Stimulated activated CD8-positive, alpha-beta memory T cell treated with anti-CD3 and anti-CD28 coated beads, Interleukin-7, amount 100 ng/mL, for 48 hours (primary cell): ENCODE results near the gene SLC25A41.

ENCODE experiments used
- DNase-seq, 2 donors: peaks; one replicate each; pipeline ENCODE4 v3.0.0-alpha.2; 2020; ENCODE audit warnings: low read depth in 1 of 2; ENCODE audit errors: extremely low read depth in 1 of 2

Gene SLC25A41

DNA sequence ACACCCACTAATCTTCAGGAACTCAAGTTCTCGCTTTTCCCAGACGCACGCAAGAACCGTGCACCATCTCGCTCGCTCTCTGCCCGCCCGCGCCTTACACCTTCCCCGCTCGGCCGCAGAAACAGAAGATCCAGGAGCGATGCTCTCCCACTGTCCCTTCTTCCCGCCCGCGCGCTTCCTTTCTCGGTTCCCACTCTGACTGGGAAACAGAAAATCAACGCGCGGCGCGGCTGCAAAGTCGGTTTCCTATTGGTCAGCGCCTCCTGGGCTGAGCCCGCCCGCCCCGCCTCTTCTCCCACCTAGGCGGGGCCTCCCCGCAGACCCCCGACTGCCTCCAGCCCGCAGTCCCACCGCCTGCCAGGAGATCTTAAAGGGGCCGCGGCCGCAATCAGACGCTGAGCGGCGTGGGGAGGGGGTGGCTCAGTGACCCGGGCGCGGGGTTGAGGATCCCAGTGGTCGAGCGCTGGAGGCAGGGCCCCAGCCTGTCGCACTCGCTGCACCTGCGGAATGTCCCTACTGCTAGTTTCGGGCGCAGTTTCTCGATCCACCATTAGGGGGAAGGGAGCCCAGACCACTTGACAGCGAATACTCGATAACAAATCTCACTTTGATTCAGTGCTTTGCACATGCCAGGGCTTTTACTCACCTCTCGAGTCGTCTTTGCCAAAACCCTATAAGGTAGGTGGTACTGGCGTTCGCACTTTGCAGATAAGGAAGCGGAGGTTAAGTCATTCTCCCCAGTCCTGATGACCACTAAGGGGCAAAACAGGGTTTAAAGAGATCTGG lies 26.7 kb upstream of the SLC25A41 start:
- peak; percentile 92 to 96 for DNase-seq

DNA sequence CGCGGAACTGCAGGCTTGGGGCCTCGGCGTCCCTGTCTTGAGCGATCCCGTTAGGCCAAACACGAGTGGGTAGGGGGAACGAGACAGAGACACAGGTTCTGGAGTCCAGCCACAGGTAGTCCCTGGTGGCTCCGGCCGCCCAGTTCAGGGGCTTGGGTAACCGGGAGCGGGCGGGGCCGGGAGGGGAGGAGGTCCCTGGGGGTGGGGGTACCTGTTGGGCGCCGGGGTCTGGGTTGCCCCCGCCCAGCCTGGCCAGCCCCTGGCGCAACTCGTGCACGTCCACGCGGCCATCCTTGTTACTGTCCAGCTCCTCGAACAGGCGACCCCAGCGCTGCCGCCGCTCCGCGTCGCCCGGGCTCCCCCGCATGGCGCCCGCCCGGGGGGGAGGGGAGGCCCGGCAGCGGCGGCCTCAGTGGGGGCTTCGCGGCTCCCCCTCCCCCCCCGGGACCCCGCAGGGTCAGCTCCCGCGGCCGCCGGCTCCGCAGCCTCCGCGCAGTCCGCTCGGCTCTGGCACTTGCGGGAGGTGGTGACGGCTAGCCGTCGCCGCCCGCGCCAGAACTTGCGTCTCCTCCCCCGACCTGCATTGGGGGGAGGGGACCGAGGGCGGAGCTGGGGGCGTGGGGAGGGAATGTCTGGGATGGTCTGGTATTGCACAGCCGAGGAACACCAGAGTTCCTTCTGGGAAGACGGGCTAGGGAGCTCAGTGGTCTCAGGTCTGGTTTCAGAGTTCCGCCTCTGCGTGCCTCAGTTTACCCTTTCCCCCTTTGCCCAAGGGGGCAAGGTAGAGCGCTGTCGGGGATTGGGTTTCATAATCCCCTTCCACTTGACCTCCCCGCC lies 25.9 kb upstream of the SLC25A41 start, which contains the start of gene SLC25A23:
Gene SLC25A23 (minus strand): TSS at position 531 of the 837 bp plus-strand sequence. CDS start 164 bp downstream, at position 367.
- no peak for DNase-seq

DNA sequence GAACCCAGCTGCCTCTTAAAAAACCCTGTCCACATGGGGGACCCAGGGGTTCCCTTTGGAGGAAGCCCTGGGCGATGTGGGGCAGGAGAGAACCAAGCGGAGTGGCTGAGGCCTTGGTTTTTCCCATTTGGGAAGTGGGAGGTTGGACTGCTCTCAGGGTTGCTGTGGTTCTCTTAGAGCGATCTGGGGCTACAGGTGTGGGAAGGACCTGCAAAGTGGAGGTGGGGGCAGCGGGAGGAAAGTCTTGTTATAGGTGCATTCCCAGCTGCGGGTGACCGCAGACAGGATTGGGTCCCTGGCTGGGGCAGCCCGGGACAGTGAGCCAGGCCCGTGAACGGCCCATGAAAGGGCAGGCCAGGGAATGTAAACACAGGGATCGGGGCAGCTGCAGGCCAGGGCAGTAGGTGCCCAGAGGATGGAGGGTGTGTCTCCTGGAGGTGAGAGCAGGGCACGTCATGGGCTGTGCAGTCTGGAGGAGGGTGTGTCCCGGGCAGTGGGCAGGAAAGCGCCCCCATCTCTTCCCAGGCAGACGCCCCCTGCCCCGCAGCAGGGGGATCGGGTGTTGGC lies 25.2 kb upstream of the SLC25A41 start:
- no peak for DNase-seq

DNA sequence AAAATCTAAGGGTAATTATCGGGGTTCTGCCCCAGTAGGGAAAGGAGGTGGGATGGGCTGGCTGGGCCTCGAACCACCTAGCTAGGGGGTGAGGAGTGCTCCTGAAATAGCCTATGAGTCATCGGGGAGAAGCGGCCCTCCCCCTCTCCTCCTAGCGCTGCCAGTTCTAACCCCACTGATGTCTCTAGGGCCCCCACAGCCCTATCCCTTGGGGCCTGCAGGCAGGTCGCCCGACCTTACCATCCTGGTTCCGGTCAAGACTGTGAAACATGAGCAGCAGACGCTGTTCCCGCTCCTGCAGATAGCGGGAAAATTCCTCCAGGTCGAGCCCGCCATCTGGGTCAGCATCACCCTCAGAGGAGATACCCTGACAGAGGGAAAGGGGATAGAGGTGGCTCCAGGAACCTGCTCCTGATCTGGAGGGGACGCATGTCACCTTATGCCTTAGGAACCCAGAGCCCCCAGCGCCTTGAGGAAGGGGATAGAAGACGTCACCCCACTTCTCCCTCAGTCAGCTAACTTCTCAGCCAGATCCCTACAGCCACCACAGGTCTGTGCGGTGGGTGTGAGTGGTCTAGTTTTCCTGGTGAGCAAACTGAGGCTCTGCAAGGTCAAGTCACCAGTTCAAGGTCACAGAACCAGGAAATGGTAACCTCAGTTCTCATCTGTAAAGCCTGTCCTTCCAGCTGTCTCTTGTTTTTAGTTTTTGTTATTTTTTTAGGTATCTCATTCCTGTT lies 24.6 kb upstream of the SLC25A41 start:
- no peak for DNase-seq

DNA sequence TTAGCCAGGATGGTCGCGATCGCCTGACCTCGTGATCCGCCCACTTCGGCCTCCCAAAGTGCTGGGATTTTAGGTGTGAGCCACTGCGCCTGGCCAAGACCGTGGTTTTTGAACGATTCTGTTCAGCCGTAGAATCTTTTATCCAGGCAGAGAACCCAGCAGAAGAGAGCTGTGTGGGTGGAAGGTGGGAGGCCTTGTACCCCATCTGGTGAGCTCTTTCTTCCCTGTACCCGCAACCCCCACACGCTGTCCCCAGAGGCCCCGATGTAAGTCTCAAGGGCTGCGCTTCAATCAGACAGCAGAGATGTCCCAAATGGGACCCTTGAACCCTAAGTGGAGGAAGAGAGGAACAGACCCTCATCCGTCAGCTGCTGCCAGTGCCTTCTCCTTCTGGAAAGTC lies 22.4 kb upstream of the SLC25A41 start:
- no peak for DNase-seq

DNA sequence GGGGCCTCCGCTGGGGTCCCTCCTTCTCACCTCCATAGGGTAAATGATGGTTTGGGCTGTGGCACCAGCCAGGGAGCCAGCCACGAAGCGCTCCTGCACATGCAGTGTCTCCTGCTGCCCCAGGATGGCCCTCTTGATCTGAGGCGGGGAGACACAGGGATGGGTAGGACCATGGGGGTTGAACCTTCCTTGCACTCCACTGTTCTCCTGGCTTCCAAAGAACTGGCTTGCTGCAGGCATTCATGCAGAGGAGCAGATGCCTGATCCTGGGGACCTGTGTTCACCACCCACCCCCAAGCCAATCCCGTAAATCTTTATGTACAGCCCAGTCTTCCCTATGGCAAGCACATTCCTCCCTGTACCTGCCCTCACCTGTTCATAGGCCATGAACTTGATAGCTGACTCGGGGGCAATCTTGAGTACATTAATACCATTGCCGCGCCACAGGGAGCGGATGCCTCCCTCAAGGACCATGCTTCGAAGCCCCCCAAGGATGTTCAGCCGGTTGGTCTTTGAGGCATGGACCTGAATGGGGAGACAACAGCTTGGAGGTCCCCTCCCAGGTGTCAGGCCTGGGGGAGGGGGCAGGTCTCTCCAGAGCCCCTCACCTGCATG lies 20.5 kb upstream of the SLC25A41 start:
- DNase-seq, result no peak

DNA sequence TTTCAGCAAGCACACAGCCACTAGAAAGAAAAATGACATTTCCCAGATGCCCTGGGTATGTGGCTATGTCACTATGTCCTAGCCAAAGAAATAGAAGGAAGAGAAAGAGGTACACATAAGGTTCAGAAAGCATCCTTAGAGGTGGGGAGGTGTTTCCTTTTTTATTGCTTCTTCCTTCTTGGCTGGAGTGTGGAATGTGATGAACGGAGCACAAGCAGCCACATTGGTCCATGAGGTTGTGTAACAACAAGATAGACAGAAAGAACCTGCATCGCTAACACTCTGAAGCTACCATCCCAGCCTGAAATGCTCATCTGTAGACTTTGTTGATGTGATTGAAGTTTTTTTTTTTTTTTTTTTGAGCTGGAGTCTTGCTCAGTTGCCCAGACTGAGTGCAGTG lies 19.3 kb upstream of the SLC25A41 start:
- no peak for DNase-seq

DNA sequence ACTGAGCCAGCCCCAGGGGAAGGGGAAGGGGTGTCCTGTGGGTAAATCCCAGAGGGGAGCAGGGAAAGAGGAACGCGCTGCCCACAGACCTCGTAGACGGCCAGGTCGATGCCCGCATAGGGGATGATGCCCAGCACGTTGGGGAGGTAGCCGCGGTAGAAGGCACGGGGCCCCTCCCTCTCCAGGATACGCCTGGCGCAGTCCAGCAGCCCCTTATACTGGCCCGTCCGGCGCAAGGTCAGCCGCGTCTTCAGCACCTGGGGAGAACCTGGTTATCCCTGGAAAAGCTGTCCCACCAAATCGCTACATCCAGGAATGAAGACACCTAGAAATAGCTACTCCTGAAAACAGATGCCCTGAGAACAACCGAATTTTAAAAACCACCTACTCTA lies 18.7 kb upstream of the SLC25A41 start:
- DNase-seq, result no peak

DNA sequence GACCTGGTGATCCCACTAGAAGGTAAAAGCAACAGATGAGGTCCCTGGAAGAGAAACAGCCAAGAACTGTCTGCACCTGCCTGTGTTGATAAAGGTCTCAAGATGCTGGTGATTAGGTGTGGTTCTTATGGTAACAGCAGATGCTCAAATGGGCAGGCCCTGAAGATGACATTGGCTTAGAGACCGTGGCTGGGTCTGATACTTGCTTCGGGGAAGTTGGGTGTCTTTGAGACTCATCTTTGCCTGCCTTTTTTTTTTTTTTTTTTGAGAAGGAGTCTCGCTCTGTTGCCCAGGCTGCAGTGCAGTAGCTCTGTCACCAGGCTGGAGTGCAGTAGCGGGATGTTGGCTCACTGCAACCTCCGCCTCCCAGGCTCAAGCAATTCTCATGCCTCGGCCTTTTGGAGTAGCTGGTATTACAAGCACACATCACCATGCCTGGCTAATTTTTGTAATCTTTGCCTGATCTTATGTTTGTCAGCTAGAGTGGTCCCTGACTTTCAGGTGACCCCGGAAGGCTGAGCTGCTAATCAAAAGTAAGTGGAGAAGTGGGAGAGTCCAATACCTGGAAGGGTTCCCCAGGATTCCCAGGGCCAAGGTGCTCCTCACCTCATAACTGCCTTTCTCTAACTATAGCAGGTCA lies 18.1 kb upstream of the SLC25A41 start:
- no peak for DNase-seq

DNA sequence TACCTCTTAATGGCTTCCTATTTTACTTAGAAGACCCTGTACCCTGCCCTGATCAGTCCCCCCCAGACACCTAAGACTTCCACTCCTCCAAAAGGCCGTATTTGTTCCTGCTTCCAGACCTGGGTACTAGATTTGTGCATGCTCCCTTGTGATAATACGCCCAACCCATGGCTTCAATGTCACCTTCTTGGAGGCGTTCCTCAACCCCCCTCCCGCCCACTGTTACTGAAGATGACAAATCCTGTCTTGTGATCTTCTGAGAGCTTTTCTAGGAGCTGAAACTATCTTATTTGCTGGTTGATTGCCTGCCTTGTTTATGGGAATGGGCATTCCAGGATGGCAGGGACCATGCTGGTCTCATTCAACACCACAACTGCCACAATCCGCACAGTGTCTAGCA lies 16.6 kb upstream of the SLC25A41 start:
- no peak for DNase-seq

DNA sequence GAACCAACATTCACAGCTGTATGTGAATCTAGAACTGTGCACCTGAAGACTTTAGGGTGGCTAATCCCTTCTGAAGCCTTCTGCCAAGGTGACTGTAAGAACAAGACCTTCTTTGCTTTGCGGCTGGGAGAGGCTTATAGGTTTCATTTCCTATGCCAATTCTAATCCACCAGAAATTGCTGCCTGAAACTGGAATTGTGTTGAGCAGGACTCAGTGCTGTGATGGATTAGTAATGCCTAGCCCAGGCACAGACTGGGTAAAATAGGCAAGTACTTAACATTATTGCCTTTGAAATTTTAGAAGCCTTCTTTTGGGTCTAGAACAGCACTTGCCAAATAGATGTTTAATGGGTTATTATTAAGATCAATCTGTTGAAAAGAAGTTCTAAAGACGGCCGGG lies 14.5 kb upstream of the SLC25A41 start:
- no peak for DNase-seq

DNA sequence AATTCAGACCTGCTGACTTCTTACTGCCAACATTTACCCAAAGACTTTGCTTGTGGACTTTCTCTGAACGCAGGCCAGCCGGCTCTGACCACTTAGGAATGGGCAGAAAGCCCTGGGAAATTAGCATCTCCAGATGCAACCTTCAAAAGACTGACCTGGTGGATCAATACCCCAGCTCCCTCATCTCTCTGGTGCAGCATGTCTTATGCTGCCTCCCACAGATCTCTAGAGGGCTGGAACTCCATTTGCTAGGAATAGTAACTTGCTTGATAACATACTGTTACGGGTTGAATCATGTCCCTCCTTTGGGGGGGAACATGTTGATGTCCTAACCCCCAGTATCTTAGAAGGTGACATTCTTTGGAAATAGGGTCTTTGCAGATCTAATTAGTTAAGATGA lies 12.9 kb upstream of the SLC25A41 start:
- no peak for DNase-seq

DNA sequence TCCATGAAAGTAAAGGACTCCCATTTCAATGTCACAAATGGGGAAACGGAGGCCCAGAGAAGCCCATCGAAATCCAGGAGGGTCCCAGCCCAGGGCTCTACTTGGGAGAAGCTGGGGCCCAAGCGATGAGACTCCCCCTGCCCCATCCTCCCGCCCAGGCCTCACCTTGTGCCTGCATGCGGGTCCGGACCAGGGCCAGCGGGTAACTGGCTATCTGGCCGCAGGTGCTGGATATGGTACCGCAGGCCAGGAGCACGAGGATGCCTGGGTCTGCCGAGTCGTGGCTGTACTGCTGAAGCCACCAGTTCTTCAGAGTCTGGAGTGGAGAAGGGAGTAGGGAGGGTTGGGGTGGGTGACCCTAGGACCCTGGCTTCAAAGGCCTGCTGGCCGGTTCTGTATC lies 10.4 kb upstream of the SLC25A41 start:
- no peak for DNase-seq

DNA sequence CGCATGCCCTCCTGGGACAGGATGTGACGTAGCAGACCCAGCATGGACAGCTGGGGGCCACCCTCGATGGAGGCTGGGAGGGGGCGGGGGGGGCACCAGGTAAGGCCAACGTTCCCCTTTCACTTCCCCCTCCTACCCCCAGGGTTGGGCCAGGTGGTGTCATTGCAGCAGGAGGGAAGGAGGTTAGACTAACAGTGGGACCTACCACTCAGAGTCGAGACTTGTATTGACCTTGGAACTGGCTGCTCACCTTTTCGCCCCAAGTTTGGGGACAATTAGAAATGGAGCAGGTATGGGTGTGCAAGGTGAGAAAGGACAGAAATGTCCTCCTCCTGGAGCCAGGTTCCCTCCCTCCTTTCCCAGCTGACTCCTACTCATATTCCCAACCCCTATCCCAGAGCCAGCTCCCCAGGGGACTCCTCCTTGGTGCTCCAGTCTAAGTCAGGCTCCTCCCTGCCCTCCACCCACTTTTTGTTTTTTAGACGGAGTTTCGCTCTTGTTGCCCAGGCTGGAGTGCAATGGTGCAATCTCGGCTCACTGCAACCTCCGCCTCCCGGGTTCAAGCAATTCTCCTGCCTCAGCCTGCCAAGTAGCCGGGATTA lies 8.6 kb upstream of the SLC25A41 start:
- no peak for DNase-seq

DNA sequence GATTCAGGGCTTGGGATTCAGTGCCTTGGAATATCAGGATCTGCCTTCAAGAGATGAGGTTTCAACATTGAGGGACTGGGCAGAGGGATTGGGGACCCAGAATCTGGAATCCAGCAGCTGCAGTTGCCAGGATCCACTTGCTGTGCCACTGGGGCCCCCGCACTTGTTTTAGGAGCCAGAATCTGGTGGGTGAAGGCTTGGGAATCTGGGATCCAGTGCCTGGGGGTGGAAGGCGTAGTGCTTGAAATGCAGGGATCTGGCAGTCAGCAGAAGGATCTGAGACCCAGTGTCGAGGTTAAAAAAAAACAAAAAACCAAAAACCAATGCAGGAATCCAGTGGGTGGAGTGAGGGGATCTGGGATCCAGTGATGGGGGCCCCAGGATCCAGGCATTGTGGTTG lies 7.3 kb upstream of the SLC25A41 start:
- no peak for DNase-seq

DNA sequence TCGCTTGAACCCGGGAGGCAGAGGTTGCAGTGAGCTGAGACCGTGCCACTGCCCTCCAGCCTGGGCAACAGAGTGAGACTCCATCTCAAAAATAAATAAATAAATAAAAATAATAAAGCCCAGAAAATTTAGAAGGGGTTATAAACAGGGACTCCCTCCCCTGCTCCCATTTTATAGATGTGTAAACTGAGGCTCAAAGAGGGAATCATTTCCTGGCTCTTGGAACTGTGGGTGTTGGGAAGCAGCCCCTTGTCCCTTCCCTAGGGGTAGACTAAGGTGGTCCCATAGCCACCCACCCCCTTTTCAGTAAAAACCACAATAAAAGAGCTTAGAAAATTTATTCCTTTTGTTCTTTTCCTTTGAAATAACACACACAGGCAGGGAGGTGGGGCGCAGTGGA lies 6.2 kb upstream of the SLC25A41 start:
- DNase-seq, result no peak

DNA sequence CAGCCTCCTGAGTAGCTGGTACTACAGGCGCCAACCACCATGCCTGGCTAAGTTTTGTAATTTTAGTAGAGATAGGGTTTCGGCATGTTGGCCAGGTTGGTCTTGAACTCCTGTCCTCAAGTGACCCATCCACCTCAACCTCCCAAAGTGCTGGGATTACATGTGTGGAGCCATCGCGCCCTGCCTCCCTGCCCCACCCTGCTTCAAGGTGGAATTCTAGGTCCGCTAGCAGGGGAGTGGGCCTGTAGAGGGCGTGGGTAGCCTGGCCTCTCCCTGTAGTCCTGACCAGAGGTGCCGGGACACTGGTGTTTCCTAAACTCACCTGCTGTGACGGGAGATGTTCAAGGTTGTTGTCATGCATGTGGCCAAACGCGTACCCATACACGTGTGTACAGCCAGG lies 398 bp downstream of the SLC25A41 start:
- DNase-seq, result no peak

DNA sequence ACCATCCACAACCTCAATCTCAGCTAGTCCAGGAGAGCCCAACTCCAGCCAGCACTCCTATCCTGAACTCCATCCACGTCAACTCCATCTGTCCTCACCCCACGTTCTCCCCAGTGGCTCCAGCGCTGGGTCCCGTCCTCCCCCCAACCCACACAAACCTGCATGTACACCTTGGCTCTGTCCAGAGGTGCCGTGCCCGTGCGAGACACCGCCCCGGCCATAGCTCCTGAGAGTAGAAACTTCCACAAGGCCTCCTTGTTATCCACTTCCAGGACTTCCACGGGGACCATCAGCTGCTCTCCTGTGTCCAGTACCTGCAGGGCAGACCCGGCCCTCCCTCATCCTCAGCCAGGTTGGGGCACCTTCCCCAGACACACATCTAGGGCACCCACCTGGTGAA lies 1.7 kb downstream of the SLC25A41 start:
- DNase-seq, result no peak

DNA sequence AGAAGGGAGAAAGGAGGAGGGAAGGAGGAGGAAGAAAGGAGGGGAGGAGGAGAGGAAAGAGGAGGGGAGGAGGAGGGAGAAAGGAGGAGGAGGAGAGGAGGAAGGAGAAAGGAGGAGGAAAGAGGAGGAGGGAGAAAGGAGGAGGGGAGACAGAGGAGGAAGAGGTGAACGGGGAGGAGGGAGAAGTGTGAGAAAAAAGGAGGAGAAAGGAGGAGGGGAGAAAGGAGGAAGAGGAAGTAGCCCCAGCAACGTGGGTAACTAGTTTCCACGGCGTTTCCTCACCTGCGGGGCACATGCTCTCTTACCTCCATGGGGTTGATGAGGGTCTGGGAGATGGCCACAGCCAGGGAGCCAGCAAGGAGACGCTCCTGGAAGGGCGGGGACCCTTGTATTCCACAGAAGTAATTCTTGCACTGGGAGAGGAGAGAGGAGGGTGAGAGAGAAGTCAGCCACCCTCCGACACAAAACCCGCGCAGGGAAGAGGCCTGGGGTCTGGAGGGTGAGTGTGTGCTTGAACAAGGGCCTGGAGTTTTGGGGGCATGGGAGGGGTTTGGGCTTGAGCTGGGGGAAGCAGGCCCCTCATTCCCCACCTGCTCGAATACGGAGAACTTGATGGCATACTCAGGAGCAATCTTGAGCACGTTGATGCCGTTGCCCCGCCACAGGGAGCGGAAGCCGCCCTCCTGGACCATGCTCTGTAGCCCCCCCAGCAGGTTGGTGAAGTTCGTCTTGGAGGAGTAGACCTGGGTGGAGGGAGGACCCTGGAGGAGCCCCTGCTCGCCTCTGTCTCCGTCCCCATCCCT lies 3.9 kb downstream of the SLC25A41 start:
- no peak for DNase-seq
